HEK293 (cell line): ENCODE results near the gene THRA.

Source experiments
- BCL11A ChIP-seq: fragments of 450-650 bp; formaldehyde crosslinking; IDR thresholded peaks from 2 replicates; pipeline ENCODE4 v1.5.1; 2016; ENCODE audit warnings: low read depth, missing biosample characterization, missing genetic modification characterization
- BCL11B ChIP-seq: fragments of 450-650 bp; formaldehyde crosslinking; IDR thresholded peaks from 2 replicates; pipeline ENCODE4 v1.5.1; 2016; ENCODE audit warnings: low read depth, missing biosample characterization, missing genetic modification characterization
- FEZF1 ChIP-seq: fragments of 450-650 bp; formaldehyde crosslinking; IDR thresholded peaks from 2 replicates; pipeline ENCODE4 v1.5.1; 2016; ENCODE audit warnings: missing biosample characterization, missing genetic modification characterization
- HIC1 ChIP-seq: fragments of 450-650 bp; formaldehyde crosslinking; IDR thresholded peaks from 2 replicates; pipeline ENCODE4 v1.5.1; 2016; ENCODE audit warnings: missing biosample characterization, missing genetic modification characterization
- HOXA7 ChIP-seq: sonication (generic); formaldehyde crosslinking; IDR thresholded peaks from 2 replicates; pipeline ENCODE4 v1.8.1; 2022; ENCODE audit warnings: missing genetic modification reagents, borderline replicate concordance
- HOXD13 ChIP-seq: sonication (generic); formaldehyde crosslinking; IDR thresholded peaks from 2 replicates; pipeline ENCODE4 v1.8.0; 2022; ENCODE audit warnings: missing genetic modification reagents, borderline replicate concordance
- IKZF3 ChIP-seq: fragments of 450-650 bp; IDR thresholded peaks from 2 replicates; pipeline ENCODE4 v1.5.0; 2018; ENCODE audit warnings: missing biosample characterization, mild to moderate bottlenecking, missing genetic modification characterization, moderate library complexity
- KLF16 ChIP-seq: fragments of 450-650 bp; formaldehyde crosslinking; IDR thresholded peaks from 2 replicates; pipeline ENCODE4 v1.5.1; 2017; ENCODE audit warnings: missing biosample characterization, missing genetic modification characterization
- OVOL3 ChIP-seq: fragments of 450-650 bp; formaldehyde crosslinking; IDR thresholded peaks from 2 replicates; pipeline ENCODE4 v1.5.1; 2016; ENCODE audit warnings: missing biosample characterization, missing genetic modification characterization
- PATZ1 ChIP-seq: fragments of 450-650 bp; formaldehyde crosslinking; IDR thresholded peaks from 2 replicates; pipeline ENCODE4 v1.5.1; 2016; ENCODE audit warnings: missing biosample characterization, missing genetic modification characterization
- REST ChIP-seq: fragments of 450-650 bp; formaldehyde crosslinking; IDR thresholded peaks from 2 replicates; pipeline ENCODE4 v1.5.1; 2016; ENCODE audit warnings: missing biosample characterization, missing genetic modification characterization
- SP2 ChIP-seq: fragments of 450-650 bp; formaldehyde crosslinking; IDR thresholded peaks from 2 replicates; pipeline ENCODE4 v1.5.1; 2016; ENCODE audit warnings: missing biosample characterization, missing genetic modification characterization
- WT1 ChIP-seq: fragments of 450-650 bp; formaldehyde crosslinking; IDR thresholded peaks from 2 replicates; pipeline ENCODE4 v1.5.1; 2016; ENCODE audit warnings: missing biosample characterization, missing genetic modification characterization
- YY1 ChIP-seq: fragments of 450-650 bp; formaldehyde crosslinking; IDR thresholded peaks from 2 replicates; pipeline ENCODE4 v1.5.1; 2018; ENCODE audit warnings: missing biosample characterization, missing genetic modification characterization
- ZBTB10 ChIP-seq: fragments of 450-650 bp; formaldehyde crosslinking; IDR thresholded peaks from 2 replicates; pipeline ENCODE4 v1.5.1; 2016; ENCODE audit warnings: missing biosample characterization, missing genetic modification characterization
- ZBTB20 ChIP-seq: fragments of 450-650 bp; formaldehyde crosslinking; IDR thresholded peaks from 2 replicates; pipeline ENCODE4 v1.5.1; 2016; ENCODE audit warnings: missing biosample characterization, missing genetic modification characterization
- ZNF223 ChIP-seq: fragments of 450-650 bp; formaldehyde crosslinking; IDR thresholded peaks from 2 replicates; pipeline ENCODE4 v1.5.1; 2016; ENCODE audit warnings: missing biosample characterization, missing genetic modification characterization
- ZNF24 ChIP-seq: fragments of 450-650 bp; formaldehyde crosslinking; IDR thresholded peaks from 2 replicates; pipeline ENCODE4 v1.5.1; 2016; ENCODE audit warnings: missing biosample characterization, missing genetic modification characterization
- ZNF362 ChIP-seq: fragments of 450-650 bp; formaldehyde crosslinking; IDR thresholded peaks from 2 replicates; pipeline ENCODE4 v1.5.1; 2016; ENCODE audit warnings: missing biosample characterization, missing genetic modification characterization
- ZNF398 ChIP-seq: fragments of 450-650 bp; formaldehyde crosslinking; IDR thresholded peaks from 2 replicates; pipeline ENCODE4 v1.5.1; 2017; ENCODE audit warnings: missing biosample characterization, missing genetic modification characterization
- ZNF423 ChIP-seq: fragments of 450-650 bp; formaldehyde crosslinking; IDR thresholded peaks from 2 replicates; pipeline ENCODE4 v1.5.1; 2016; ENCODE audit warnings: missing biosample characterization, missing genetic modification characterization
- ZNF610 ChIP-seq: fragments of 450-650 bp; formaldehyde crosslinking; IDR thresholded peaks from 2 replicates; pipeline ENCODE4 v1.5.1; 2016; ENCODE audit warnings: missing biosample characterization, missing genetic modification characterization, borderline replicate concordance
- ZNF692 ChIP-seq: fragments of 450-650 bp; formaldehyde crosslinking; IDR thresholded peaks from 2 replicates; pipeline ENCODE4 v1.5.1; 2016; ENCODE audit warnings: missing biosample characterization, missing genetic modification characterization

Gene THRA

GRCh38 chr17:40072040-40072734 is 9.4 kb downstream of the THRA start (continued):
- TF ChIP-seq PATZ1 (tag by site-specific recombination) (peak; percentile 81), OVOL3 (tag by site-specific recombination) (no peak), ZNF610 (no peak), ZNF223 (tag by site-specific recombination) (no peak), ZNF24 (tag by site-specific recombination) (no peak), ZNF692 (0 out of 2 replicates have a peak, but pooled peaks have one; percentile 16), SP2 (tag by site-specific recombination) (peak; percentile 17; the same call in 1 of the 2 replicates), BCL11A (tag by site-specific recombination) (peak; percentile 30; the same call in 1 of the 2 replicates), BCL11B (tag by site-specific recombination) (no peak), ZBTB10 (tag by site-specific recombination) (peak; percentile 46; the same call in 1 of the 2 replicates), HOXA7 (CRISPR knock-in tag) (no peak), ZNF398 (tag by site-specific recombination) (peak; percentile 64), WT1 (tag by site-specific recombination) (0 out of 2 replicates have a peak, but pooled peaks have one; percentile 44), ZNF423 (tag by site-specific recombination) (peak; percentile 90), ZBTB20 (tag by site-specific recombination) (peak; percentile 61; the same call in 1 of the 2 replicates), YY1 (no peak), IKZF3 (tag by site-specific recombination) (peak; percentile 51; the same call in 1 of the 2 replicates), HIC1 (peak; percentile 50; the same call in 1 of the 2 replicates), KLF16 (tag by site-specific recombination) (peak; percentile 63; the same call in 1 of the 2 replicates), REST (tag by site-specific recombination) (no peak), FEZF1 (tag by site-specific recombination) (peak; percentile 84), ZNF362 (no peak), HOXD13 (CRISPR knock-in tag) (no peak)
